Liver (tissue), 9 donors: ENCODE measurements around the gene PRSS16. TPM values are rescaled to one million over a fixed set of nuclear protein-coding genes. Genes with fewer than 3 reads are reported as not detected.

Source experiments
- DNase-seq: peaks from one replicate; pipeline ENCODE4 v3.0.0-alpha.2; 2017; ENCODE audit warnings: low spot score
- H3K27ac ChIP-seq, 2 donors: one replicate each; pipeline ENCODE4 v1.7.0; 2013; ENCODE audit warnings: inconsistent platforms in 2 of 2, low read length in 2 of 2, control low read depth in 1 of 2, low read depth in 1 of 2, mild to moderate bottlenecking in 1 of 2
- H3K27me3 ChIP-seq, 4 donors: one replicate each; pipeline versions ENCODE4 v1.6.1 to v1.7.0; 2013; ENCODE audit warnings: low read length in 3 of 4, inconsistent platforms in 1 of 4, mild to moderate bottlenecking in 1 of 4, moderate library complexity in 1 of 4; ENCODE audit not compliant: control insufficient read depth in 4 of 4, insufficient read depth in 4 of 4
- H3K36me3 ChIP-seq, 4 donors: one replicate each; pipeline versions ENCODE4 v1.6.1 to v1.7.0; 2013; ENCODE audit warnings: low read length in 3 of 4, mild to moderate bottlenecking in 3 of 4, low read depth in 1 of 4, moderate library complexity in 1 of 4; ENCODE audit not compliant: control insufficient read depth in 4 of 4, insufficient read depth in 3 of 4
- H3K4me1 ChIP-seq, 4 donors: one replicate each; pipeline versions ENCODE4 v1.6.1 to v1.7.0; 2013; ENCODE audit warnings: low read length in 3 of 4, mild to moderate bottlenecking in 3 of 4, moderate library complexity in 1 of 4; ENCODE audit not compliant: control insufficient read depth in 4 of 4, insufficient read depth in 4 of 4
- H3K4me3 ChIP-seq, 3 donors: one replicate each; pipeline versions ENCODE4 v1.6.1 to v1.7.0; 2013; ENCODE audit warnings: low read length in 3 of 3, control low read depth in 1 of 3, low read depth in 1 of 3, mild to moderate bottlenecking in 1 of 3
- H3K9ac ChIP-seq, 2 donors: one replicate each; pipeline ENCODE4 v1.7.0; 2013; ENCODE audit warnings: low read length in 2 of 2, mild to moderate bottlenecking in 2 of 2, moderate library complexity in 2 of 2, control low read depth in 1 of 2, low read depth in 1 of 2
- H3K9me3 ChIP-seq, 4 donors: one replicate each; pipeline versions ENCODE4 v1.6.1 to v1.7.0; 2013; ENCODE audit warnings: low read length in 3 of 4; ENCODE audit not compliant: control insufficient read depth in 4 of 4
- ATF3 ChIP-seq: IDR thresholded peaks from 2 replicates; pipeline ENCODE4 v1.6.1; 2016; ENCODE audit warnings: antibody characterized with exemption
- CTCF ChIP-seq: fragments of 150-350 bp; IDR thresholded peaks from 2 replicates; pipeline ENCODE4 v1.5.1; 2017; ENCODE audit warnings: improper control_type of control experiment, low read depth, low read length; ENCODE audit not compliant: missing input control
- EGR1 ChIP-seq, 2 donors: IDR thresholded peaks; 2 replicates each; pipeline ENCODE4 v1.6.1; 2016 to 2018; ENCODE audit warnings: antibody characterized with exemption in 2 of 2, low read depth in 2 of 2
- FOXA1 ChIP-seq: IDR thresholded peaks from 2 replicates; pipeline ENCODE4 v1.6.1; 2016; ENCODE audit warnings: antibody characterized with exemption
- FOXA2 ChIP-seq: IDR thresholded peaks from 2 replicates; pipeline ENCODE4 v1.6.1; 2016; ENCODE audit warnings: antibody characterized with exemption
- GABPA ChIP-seq, 2 donors: IDR thresholded peaks in 1 of 2; conservative IDR thresholded peaks in 1 of 2; 2 replicates each; pipeline ENCODE4 v1.6.1; 2016; ENCODE audit warnings: antibody characterized with exemption in 2 of 2, mild to moderate bottlenecking in 1 of 2, moderate library complexity in 1 of 2
- HNF4A ChIP-seq, 2 donors: conservative IDR thresholded peaks; 2 replicates each; pipeline ENCODE4 v1.6.1; 2016; ENCODE audit warnings: antibody characterized with exemption in 2 of 2, mild to moderate bottlenecking in 2 of 2
- HNF4G ChIP-seq: IDR thresholded peaks from 2 replicates; pipeline ENCODE4 v1.6.1; 2016; ENCODE audit warnings: antibody characterized with exemption
- JUND ChIP-seq, 2 donors: IDR thresholded peaks; 2 replicates each; pipeline ENCODE4 v1.6.1; 2016; ENCODE audit warnings: antibody characterized with exemption in 2 of 2
- MAX ChIP-seq: IDR thresholded peaks from 2 replicates; pipeline ENCODE4 v1.6.1; 2016; ENCODE audit warnings: antibody characterized with exemption
- NR2F2 ChIP-seq: IDR thresholded peaks from 2 replicates; pipeline ENCODE4 v1.6.1; 2016; ENCODE audit warnings: antibody characterized with exemption
- RAD21 ChIP-seq, 2 donors: IDR thresholded peaks; 2 replicates each; pipeline ENCODE4 v1.6.1; 2016; ENCODE audit warnings: antibody characterized with exemption in 2 of 2, mild to moderate bottlenecking in 2 of 2
- REST ChIP-seq: IDR thresholded peaks from 2 replicates; pipeline ENCODE4 v1.6.1; 2016; ENCODE audit warnings: antibody characterized with exemption, mild to moderate bottlenecking
- RXRA ChIP-seq, 2 donors: IDR thresholded peaks; 2 replicates each; pipeline ENCODE4 v1.6.1; 2017 to 2018; ENCODE audit warnings: antibody characterized with exemption in 2 of 2, mild to moderate bottlenecking in 1 of 2
- SP1 ChIP-seq: IDR thresholded peaks from 2 replicates; pipeline ENCODE4 v1.6.1; 2018; ENCODE audit warnings: antibody characterized with exemption, mild to moderate bottlenecking
- TAF1 ChIP-seq: conservative IDR thresholded peaks from 2 replicates; pipeline ENCODE4 v1.6.1; 2016; ENCODE audit warnings: antibody characterized with exemption, mild to moderate bottlenecking
- YY1 ChIP-seq: IDR thresholded peaks from 2 replicates; pipeline ENCODE4 v1.6.1; 2016; ENCODE audit warnings: antibody characterized with exemption, mild to moderate bottlenecking
- WGBS: extraction: QIAGEN DNeasy Blood & Tissue Kit; methylation state at CpG from one replicate; pipeline ENCODE4 v1.1.7; 2013; 5-methylcytosine and 5-hydroxymethylcytosine counted together
- polyA plus RNA-seq, 2 donors: library from polyadenylated mRNA; stranded (reverse) in 1 of 2; unstranded in 1 of 2; fragments of 200-250 nt in 1 of 2; fragments of >200 nt in 1 of 2; fragmentation: Nextera tagmentation in 1 of 2; extraction: Ambion mirVana in 1 of 2; gene quantifications; one replicate each; pipeline versions ENCODE4 v1.2.1 to v1.2.3, GENCODE V29; 2013 to 2015
- total RNA-seq, 2 donors: library from RNA; depleted of rRNA; stranded (reverse); fragments of >200 nt; gene quantifications; one replicate each; pipeline ENCODE4 v1.2.3, GENCODE V29; 2014
- donor health status: healthy.
- donor health status: healthy.
- donor health status: healthy.
- donor health status: healthy.
- donor health status: healthy.

Gene PRSS16
- total and polyA plus RNA-seq, 4 donors = 0.06 to 0.42 TPM; not detected in 2

GRCh38 chr6:27234576-27234975, 12.9 kb upstream of the PRSS16 start (continued):
- TF ChIP-seq CTCF (no peak), MAX (no peak), HNF4G (no peak), JUND (IDR thresholded peaks at IDR 0.05) (no peak), SP1 (no peak), EGR1 (IDR thresholded peaks at IDR 0.05; ENCODE audit: low read depth in 2 of 2) (no peak), HNF4A (conservative IDR thresholded peaks at IDR 0.05) (no peak), GABPA (IDR thresholded peaks at IDR 0.05 in 1 of 2, conservative IDR thresholded peaks at IDR 0.05 in 1 of 2) (no peak), NR2F2 (no peak), YY1 (no peak), ATF3 (no peak), RXRA (IDR thresholded peaks at IDR 0.05) (no peak), RAD21 (IDR thresholded peaks at IDR 0.05) (no peak)

GRCh38 chr6:27237089-27237803, 10.3 kb upstream of the PRSS16 start:
- peaks cover 1 to 19% (median 7%) of the 10 kb centered on the region in 4 donors for H3K9me3 ChIP-seq
- peaks cover 0 to 24% (median 14%) of the 10 kb centered on the region in 4 donors for H3K27me3 ChIP-seq
- no peaks in the 10 kb centered on the region for H3K4me1 ChIP-seq
- H3K4me3 ChIP-seq = no peak overlapping the region
- DNase-seq = no peak
- no peak overlapping the region for H3K27ac ChIP-seq
- TF ChIP-seq ATF3 (no peak), REST (no peak), RAD21 (IDR thresholded peaks at IDR 0.05) (no peak), MAX (no peak), TAF1 (no peak), FOXA2 (no peak), EGR1 (IDR thresholded peaks at IDR 0.05; ENCODE audit: low read depth in 2 of 2) (no peak), HNF4G (no peak), YY1 (no peak), NR2F2 (no peak), HNF4A (conservative IDR thresholded peaks at IDR 0.05) (no peak), FOXA1 (no peak), GABPA (IDR thresholded peaks at IDR 0.05 in 1 of 2, conservative IDR thresholded peaks at IDR 0.05 in 1 of 2) (no peak), RXRA (IDR thresholded peaks at IDR 0.05) (no peak), SP1 (no peak), JUND (IDR thresholded peaks at IDR 0.05) (no peak), CTCF (no peak)
- WGBS = 16% methylated on average over 20 of the region's 20 CpGs
- H3K36me3 ChIP-seq = no peaks in the 10 kb centered on the region
- H3K9ac ChIP-seq = no peak overlapping the region
